K562 (cell line): ENCODE data around the gene RAB3C. TPM values are rescaled to one million over a fixed set of nuclear protein-coding genes. Genes with fewer than 3 reads are reported as not detected.

Experiments used
- ATAC-seq: fragments of 200-7000 bp; cut with Tn5 transposase; 3 replicates; pipeline ENCODE4 v1.9.1; 2020; ENCODE audit warnings: moderate library complexity
- BruUV-seq: library from RNA; stranded (reverse); fragments of 400-500 nt; replicated peaks from 2 replicates; lab custom pipeline; 2021; lab: Mats Ljungman, UMichigan
- CTCF ChIA-PET: fragments of 300-600 bp; formaldehyde crosslinking; extraction: SDS; loops from one replicate; lab custom pipeline; 2021; ENCODE audit warnings: low intra/inter-chr PET ratio; lab: Yijun Ruan, JAX
- POLR2A ChIA-PET: fragments of 300-600, 350-650 bp; sonication (Branson Sonifier 250); formaldehyde crosslinking; extraction: SDS; loops from one replicate; lab custom pipeline; 2021; ENCODE audit warnings: antibody characterized with exemption, inconsistent platforms; lab: Yijun Ruan, JAX
- DNase-seq, 4 experiments: peaks; one replicate each; pipeline versions ENCODE4 v3.0.0 to v3.0.0-alpha.2; 2011 to 2018; ENCODE audit warnings: low spot score in 3 of 4, mixed read lengths in 3 of 4; ENCODE audit errors: extremely low read depth in 1 of 4
- FAIRE-seq: peaks from 2 replicates; lab custom pipeline; 2011; peaks lifted over from hg19 to GRCh38; lab: Jason Lieb, UNC
- H2AFZ ChIP-seq: 2 replicates; pipeline ENCODE4 v1.6.0; 2011; ENCODE audit warnings: low read depth, low read length, control low read depth, inconsistent platforms
- H3K27ac ChIP-seq: fragments of 200-600 bp; 3 replicates; pipeline ENCODE4 v1.8.0; 2011; ENCODE audit warnings: low read depth, mild to moderate bottlenecking, control low read depth, inconsistent platforms, low read length, moderate library complexity, mixed read lengths; ENCODE audit errors: extremely low read depth
- H3K27me3 ChIP-seq, 2 experiments: fragments of 300-600 bp in 1 of 2; 2 replicates in 1 of 2; 3 replicates in 1 of 2; pipeline versions ENCODE4 v1.6.0 to v1.8.0; 2011; ENCODE audit warnings: inconsistent platforms in 2 of 2, low read length in 2 of 2, mild to moderate bottlenecking in 1 of 2, mixed read lengths in 1 of 2, moderate library complexity in 1 of 2; ENCODE audit not compliant: control insufficient read depth in 2 of 2, insufficient read depth in 2 of 2
- H3K36me3 ChIP-seq: fragments of 300-600 bp; 3 replicates; pipeline ENCODE4 v1.8.0; 2011; ENCODE audit warnings: mild to moderate bottlenecking, low read length, inconsistent platforms; ENCODE audit not compliant: control insufficient read depth, insufficient read depth
- H3K4me1 ChIP-seq, 2 experiments: fragments of 200-600 bp in 1 of 2; replicated peaks in 1 of 2; 2 replicates in 1 of 2; 3 replicates in 1 of 2; pipeline versions ENCODE4 v1.5.1 to v1.8.0; 2011; ENCODE audit warnings: inconsistent platforms in 2 of 2, low read length in 2 of 2, mild to moderate bottlenecking in 1 of 2, mixed read lengths in 1 of 2, moderate library complexity in 1 of 2; ENCODE audit not compliant: control insufficient read depth in 2 of 2, insufficient read depth in 2 of 2
- H3K4me2 ChIP-seq: 2 replicates; pipeline ENCODE4 v1.6.1; 2011; ENCODE audit warnings: low read length, control low read depth, inconsistent platforms, mixed read lengths; ENCODE audit not compliant: insufficient read depth
- H3K4me3 ChIP-seq: fragments of 200-600 bp; sonication (generic), shearing (Covaris generic); 2 replicates; pipeline ENCODE4 v1.5.1; 2016; ENCODE audit warnings: control low read depth, inconsistent platforms
- H3K79me2 ChIP-seq: fragments of 200-600 bp; 3 replicates; pipeline ENCODE4 v1.8.0; 2011; ENCODE audit warnings: low read length, inconsistent platforms; ENCODE audit not compliant: control insufficient read depth, insufficient read depth
- H3K9ac ChIP-seq, 2 experiments: 2 replicates each; pipeline versions ENCODE4 v1.6.0 to v1.6.1; 2011; ENCODE audit warnings: low read depth in 2 of 2, low read length in 2 of 2, control low read depth in 1 of 2, inconsistent platforms in 1 of 2, mild to moderate bottlenecking in 1 of 2, mixed read lengths in 1 of 2; ENCODE audit not compliant: insufficient read depth in 1 of 2
- H3K9me1 ChIP-seq: one replicate; pipeline ENCODE4 v1.6.0; 2011; ENCODE audit warnings: inconsistent platforms, mild to moderate bottlenecking, low read length, moderate library complexity; ENCODE audit not compliant: control insufficient read depth, insufficient read depth
- H3K9me3 ChIP-seq: replicated peaks from 2 replicates; pipeline ENCODE4 v1.5.1; 2011; ENCODE audit warnings: low read depth, low read length, inconsistent platforms; ENCODE audit not compliant: control insufficient read depth, insufficient read depth
- H4K20me1 ChIP-seq: replicated peaks from 2 replicates; pipeline ENCODE4 v1.6.1; 2011; ENCODE audit warnings: low read length, inconsistent platforms, mixed read lengths; ENCODE audit not compliant: control insufficient read depth, insufficient read depth
- ARID3B ChIP-seq: fragments of 250-450 bp; sonication (Bioruptor Pico); IDR thresholded peaks from 2 replicates; pipeline ENCODE4 v1.4.0; 2020; ENCODE audit warnings: borderline replicate concordance
- CTBP1 ChIP-seq: fragments of 450-650 bp; IDR thresholded peaks from 2 replicates; pipeline ENCODE4 v1.6.1; 2016; ENCODE audit warnings: borderline replicate concordance
- EP300 ChIP-seq: IDR thresholded peaks from 2 replicates; pipeline ENCODE4 v1.6.1; 2012; ENCODE audit warnings: low read length, improper control_type of control experiment
- GABPB1 ChIP-seq: sonication (generic); formaldehyde crosslinking; IDR thresholded peaks from 2 replicates; pipeline ENCODE4 v1.8.0; 2022; ENCODE audit warnings: mild to moderate bottlenecking, missing genetic modification reagents
- GATAD2A ChIP-seq: fragments of 450-650 bp; IDR thresholded peaks from 2 replicates; pipeline ENCODE4 v1.6.1; 2017
- MECOM ChIP-seq: fragments of 250-450 bp; sonication (Bioruptor Pico); IDR thresholded peaks from 2 replicates; pipeline ENCODE4 v1.8.0; 2022; ENCODE audit warnings: inconsistent platforms
- RAD51 ChIP-seq: fragments of 450-650 bp; IDR thresholded peaks from 2 replicates; pipeline ENCODE4 v1.7.1; 2016; ENCODE audit warnings: low read depth, mild to moderate bottlenecking, borderline replicate concordance
- SIN3A ChIP-seq, 2 experiments: fragments of 150-350 bp in 1 of 2; IDR thresholded peaks; 2 replicates each; pipeline ENCODE4 v1.6.1; 2011 to 2016; ENCODE audit warnings: borderline replicate concordance in 2 of 2, low read depth in 2 of 2, low read length in 2 of 2, mild to moderate bottlenecking in 2 of 2, moderate library complexity in 2 of 2; ENCODE audit not compliant: control insufficient read depth in 1 of 2
- ZNF146 ChIP-seq: IDR thresholded peaks from one replicate; pipeline ENCODE4 v1.6.1; 2018; ENCODE audit warnings: missing compliant biosample characterization; ENCODE audit not compliant: unreplicated experiment
- ZNF280A ChIP-seq: fragments of 450-650 bp; IDR thresholded peaks from 2 replicates; pipeline ENCODE4 v1.6.1; 2018; ENCODE audit warnings: mild to moderate bottlenecking, low read depth; ENCODE audit not compliant: partially characterized antibody
- ZNF449 ChIP-seq: fragments of 250-450 bp; sonication (Bioruptor Pico); IDR thresholded peaks from 2 replicates; pipeline ENCODE4 v1.8.0; 2022; ENCODE audit warnings: moderate library complexity, mild to moderate bottlenecking, inconsistent platforms
- ZSCAN29 ChIP-seq: fragments of 450-650 bp; IDR thresholded peaks from 2 replicates; pipeline ENCODE4 v1.6.1; 2017
- WGBS: fragments of 100-300 bp; shearing (Covaris generic); methylation state at CpG from one replicate; pipeline ENCODE4 v1.1.6; 2016; ENCODE audit warnings: low coverage, mixed read lengths; ENCODE audit not compliant: insufficient coverage; ENCODE audit errors: missing lambda C conversion rate; 5-methylcytosine and 5-hydroxymethylcytosine counted together
- in situ Hi-C: fragments of 300-500 bp; cut with MboI; formaldehyde crosslinking; loops from 4 replicates; pipeline ENCODE4 v1.15.0; 2018; ENCODE audit warnings: inconsistent platforms, mixed read lengths
- intact Hi-C: fragments of 100-400 bp; cut with micrococcal nuclease; formaldehyde crosslinking; loops from 2 replicates; pipeline ENCODE4 v1.14.2; 2022
- polyA plus RNA-seq, 8 experiments: library from polyadenylated mRNA; depleted of rRNA in 4 of 8; stranded (reverse) in 5 of 8; unstranded in 3 of 8; fragments of >200 nt; fragmentation: Nextera tagmentation in 2 of 8; fragmentation: Illumina TruSeq in 1 of 8; extraction: Ambion mirVana in 2 of 8; extraction: Trizol in 1 of 8; gene quantifications; 2 replicates each; pipeline versions ENCODE4 v1.2.1 to v1.2.3, GENCODE V29; 2011 to 2014; ENCODE audit warnings: inconsistent platforms in 1 of 8, missing spikeins in 1 of 8
- total RNA-seq, 7 experiments: library from RNA; depleted of rRNA in 6 of 7; stranded (reverse); fragments of >200 nt in 6 of 7; fragmentation: Illumina TruSeq in 2 of 7; extraction: Trizol in 2 of 7; gene quantifications; 2 replicates each; pipeline versions ENCODE4 v1.2.1 to v1.2.3, GENCODE V29; 2011 to 2021; ENCODE audit warnings: low replicate concordance in 1 of 7

Gene RAB3C
- total and polyA plus RNA-seq, 9 of the 15 experiments (the other 6 are each of a cell fraction or from before 2014, with no cell fraction given) = not detected

GRCh38 chr5:58887311-58887710 is 304.4 kb downstream of the RAB3C start:
- intact Hi-C loops = loop anchor here (10.0 kb wide), 2 partner anchors 497 to 917 kb away; no protein-coding TSS in a partner anchor
- Histone ChIP-seq H4K20me1 (no peaks in the 10 kb centered on the region), H3K9ac (no peak overlapping the region), H3K27me3 (peaks cover 0 to 5% of the 10 kb centered on the region in 2 experiments; a peak in 1 of 5 replicates), H3K4me1 (no peaks in the 10 kb centered on the region), H3K4me2 (no peak overlapping the region), H3K9me1 (no peaks in the 10 kb centered on the region), H3K4me3 (no peak overlapping the region), H3K36me3 (no peaks in the 10 kb centered on the region), H3K9me3 (no peaks in the 10 kb centered on the region), H2AFZ (no peak overlapping the region), H3K79me2 (no peaks in the 10 kb centered on the region), H3K27ac (no peak overlapping the region)
- POLR2A ChIA-PET = interaction anchor here (0.6 kb wide), 1 partner anchor 541 kb away, joined by 3 read pairs; no protein-coding TSS in a partner anchor
- CTCF ChIA-PET = interaction anchor here (0.6 to 1.4 kb wide), 4 partner anchors 119 to 785 kb away, joined by 3 to 5 read pairs (median 4); no protein-coding TSS in a partner anchor
- WGBS = 5% methylated on average over 4 of the region's 4 CpGs
- TF ChIP-seq GABPB1 (CRISPR knock-in tag) (no peak), GATAD2A (no peak), ZNF280A (no peak), RAD51 (no peak), ZNF449 (CRISPR knock-in tag) (no peak), EP300 (no peak), SIN3A (IDR thresholded peaks at IDR 0.05; ENCODE audit: borderline replicate concordance in 2 of 2, control insufficient read depth in 1 of 2, low read depth in 2 of 2, low read length in 2 of 2) (no peak), CTBP1 (no peak), MECOM (CRISPR knock-in tag) (no peak), ZNF146 (no peak), ARID3B (CRISPR knock-in tag) (no peak), ZSCAN29 (no peak)
- FAIRE-seq (no peak), DNase-seq (no peak), ATAC-seq (no peak)
- in situ Hi-C loops = loop anchor here (25.0 kb wide), 1 partner anchor 900 kb away; no protein-coding TSS in a partner anchor
- BruUV-seq = no TSS peak
